AG04450 (cell line): ENCODE results near the gene OXSR1. TPM values are rescaled to one million over a fixed set of nuclear protein-coding genes. Genes with fewer than 3 reads are reported as not detected.

Experiments used
- CTCF ChIA-PET: fragments of 300-600, 350-600 bp; formaldehyde crosslinking; extraction: SDS; loops from one replicate; lab custom pipeline; 2022; ENCODE audit warnings: antibody characterized with exemption, inconsistent platforms; lab: Charles Lee
- POLR2A ChIA-PET: fragments of 350-600 bp; formaldehyde crosslinking; extraction: SDS; loops from one replicate; lab custom pipeline; 2021; ENCODE audit warnings: antibody characterized with exemption, inconsistent platforms; lab: Yijun Ruan, JAX
- DNase-seq: peaks from one replicate; pipeline ENCODE4 v3.0.0-alpha.2; 2011; ENCODE audit warnings: low read depth, low spot score
- H3K27ac ChIP-seq: one replicate; pipeline ENCODE4 v1.5.1; 2012; ENCODE audit warnings: low read depth, low read length, control low read depth
- H3K27me3 ChIP-seq: one replicate; pipeline ENCODE4 v1.6.0; 2012; ENCODE audit warnings: low read length; ENCODE audit not compliant: control insufficient read depth, insufficient read depth
- H3K4me3 ChIP-seq: 2 replicates; pipeline ENCODE4 v1.5.1; 2011; ENCODE audit warnings: mild to moderate bottlenecking, low read depth, low read length, control low read depth
- H3K9me3 ChIP-seq: 2 replicates; pipeline ENCODE4 v1.5.1; 2012; ENCODE audit warnings: low read length; ENCODE audit not compliant: control insufficient read depth, insufficient read depth
- CTCF ChIP-seq: IDR thresholded peaks from 2 replicates; pipeline ENCODE4 v1.5.1; 2011; ENCODE audit warnings: low read depth, low read length, control low read depth, inconsistent platforms
- polyA plus RNA-seq: library from polyadenylated mRNA; depleted of rRNA; stranded (reverse); fragments of >200 nt; gene quantifications from 2 replicates; pipeline ENCODE4 v1.2.3, GENCODE V29; 2011

OXSR1 gene
- polyA plus RNA-seq, 1 experiment, result 42.3 TPM

GRCh38 chr3:38154033-38154494, 11.3 kb upstream of the OXSR1 start:
- TF ChIP-seq CTCF, result no peak
- no peaks in the 10 kb centered on the region for H3K27me3 ChIP-seq
- no peaks in the 10 kb centered on the region for H3K9me3 ChIP-seq
- H3K4me3 ChIP-seq, result no peak overlapping the region
- POLR2A ChIA-PET, result interaction anchor here (0.8 kb wide), 1 partner anchor 17 kb away, joined by 3 read pairs; the partner anchor contains the start of gene ACAA1
- CTCF ChIA-PET, result interaction anchor here (1.5 kb wide), 1 partner anchor 10 kb away, joined by 4 read pairs; no protein-coding TSS in a partner anchor
- no peak overlapping the region for H3K27ac ChIP-seq
- DNase-seq, result peak; percentile 29

- H3K9me3 ChIP-seq, result no peaks in the 10 kb centered on the region
- POLR2A ChIA-PET, result interaction anchor here (1.8 kb wide), 1 partner anchor 10 kb away, joined by 5 read pairs; the partner anchor contains the start of gene OXSR1
- H3K27me3 ChIP-seq, result no peaks in the 10 kb centered on the region
- CTCF ChIA-PET, result interaction anchor here (0.6 to 1.4 kb wide), 2 partner anchors 93 to 348 kb away, joined by 3 read pairs; no protein-coding TSS in a partner anchor
- DNase-seq, result no peak
- TF ChIP-seq CTCF, result no peak
- no peak overlapping the region for H3K4me3 ChIP-seq
- no peak overlapping the region for H3K27ac ChIP-seq
Measured at GRCh38 chr3:38154625-38155255, 10.6 kb upstream of the OXSR1 start.

DNA sequence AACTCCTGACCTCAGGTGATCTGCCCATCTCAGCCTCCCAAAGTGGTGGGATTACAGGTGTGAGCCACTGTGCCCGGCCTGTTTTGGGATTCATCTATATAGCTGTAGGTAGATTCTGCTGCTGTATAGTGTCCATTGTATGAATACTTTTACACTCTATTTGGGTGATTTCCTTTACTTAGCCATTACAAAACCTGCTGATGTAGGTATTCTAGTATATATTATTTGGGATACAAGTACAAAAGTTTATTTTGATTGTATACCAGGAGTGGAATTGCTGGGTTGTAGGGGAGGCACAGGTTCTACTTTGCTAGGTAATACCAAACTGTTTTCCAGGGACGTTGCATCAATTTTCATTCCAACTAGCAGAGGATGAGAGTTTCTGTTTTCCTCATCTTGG, 9.5 kb upstream of the OXSR1 start:
- Histone ChIP-seq H3K9me3 (no peaks in the 10 kb centered on the region), H3K27me3 (no peaks in the 10 kb centered on the region), H3K4me3 (no peak overlapping the region), H3K27ac (no peak overlapping the region)
- DNase-seq, result no peak
- CTCF ChIA-PET, result interaction anchor here (1.4 kb wide), 1 partner anchor 92 kb away, joined by 3 read pairs; no protein-coding TSS in a partner anchor
- TF ChIP-seq CTCF, result no peak
- POLR2A ChIA-PET, result interaction anchor here (1.8 kb wide), 1 partner anchor 9 kb away, joined by 5 read pairs; the partner anchor contains the start of gene OXSR1

GRCh38 chr3:38157117-38157516, 8.2 kb upstream of the OXSR1 start:
- no peak for TF ChIP-seq CTCF
- no peak overlapping the region for H3K4me3 ChIP-seq
- H3K27ac ChIP-seq, result no peak overlapping the region
- DNase-seq, result no peak
- POLR2A ChIA-PET, result no interaction called here
- no peaks in the 10 kb centered on the region for H3K27me3 ChIP-seq
- no peaks in the 10 kb centered on the region for H3K9me3 ChIP-seq
- CTCF ChIA-PET, result no interaction called here

GRCh38 chr3:38157595-38157994, 7.7 kb upstream of the OXSR1 start:
- Histone ChIP-seq H3K27ac (no peak overlapping the region), H3K9me3 (no peaks in the 10 kb centered on the region), H3K27me3 (no peaks in the 10 kb centered on the region), H3K4me3 (no peak overlapping the region)
- DNase-seq, result no peak
- ChIA-PET CTCF (no interaction called here), POLR2A (no interaction called here)
- no peak for TF ChIP-seq CTCF
